HG02885 (cell line): ENCODE measurements around the gene SENP1.
A peak's percentile ranks its signal among the peaks of the same experiment; 100 is the strongest.
"Not testable (repeated sequence)": the region's sequence is repeated elsewhere in the genome, so short reads cannot be mapped to it uniquely, and the experiment has no call there.

ENCODE experiments used
- ATAC-seq: cut with Tn5 transposase; IDR thresholded peaks from one replicate; pipeline ENCODE4 v1.9.1; 2021; ENCODE audit warnings: mild to moderate bottlenecking; ENCODE audit not compliant: unreplicated experiment, poor library complexity

The SENP1 gene

GRCh38 chr12:48118284-48118871 lies 12.5 kb upstream of the SENP1 start:
- no peak for ATAC-seq

GRCh38 chr12:48115957-48116356 lies 10.1 kb upstream of the SENP1 start:
- no peak for ATAC-seq

- not testable (repeated sequence) for ATAC-seq
Measured at GRCh38 chr12:48111312-48111693, 5.4 kb upstream of the SENP1 start.

GRCh38 chr12:48110691-48111311 lies 4.9 kb upstream of the SENP1 start:
- no peak for ATAC-seq

- ATAC-seq: no peak
Measured at GRCh38 chr12:48109424-48109823, 3.5 kb upstream of the SENP1 start.

GRCh38 chr12:48106681-48107613 lies 1.1 kb upstream of the SENP1 start:
- no peak for ATAC-seq

GRCh38 chr12:48105321-48105866 lies 485 bp downstream of the SENP1 start:
- ATAC-seq: peak; percentile 26

GRCh38 chr12:48104531-48104930 lies 1.3 kb downstream of the SENP1 start:
- ATAC-seq: no peak

GRCh38 chr12:48092611-48093010 lies 13.3 kb downstream of the SENP1 start:
- no peak for ATAC-seq

- ATAC-seq: no peak
Measured at GRCh38 chr12:48086327-48086726, 19.6 kb downstream of the SENP1 start.

- no peak for ATAC-seq
Measured at GRCh38 chr12:48084841-48085460, 20.9 kb downstream of the SENP1 start.

GRCh38 chr12:48084066-48084465 lies 21.8 kb downstream of the SENP1 start:
- ATAC-seq: no peak

GRCh38 chr12:48080821-48081220 lies 25.1 kb downstream of the SENP1 start:
- ATAC-seq: no peak

- no peak for ATAC-seq
Measured at GRCh38 chr12:48080285-48080684, 25.6 kb downstream of the SENP1 start.

GRCh38 chr12:48078901-48079300 lies 27.0 kb downstream of the SENP1 start:
- no peak for ATAC-seq

- ATAC-seq: no peak
Measured at GRCh38 chr12:48077111-48077510, 28.8 kb downstream of the SENP1 start.

GRCh38 chr12:48075832-48076231 lies 30.0 kb downstream of the SENP1 start:
- ATAC-seq: no peak

- no peak for ATAC-seq
Measured at GRCh38 chr12:48074266-48074665, 31.6 kb downstream of the SENP1 start.

- no peak for ATAC-seq
Measured at GRCh38 chr12:48072266-48072665, 33.6 kb downstream of the SENP1 start.

GRCh38 chr12:48071808-48072207 lies 34.1 kb downstream of the SENP1 start:
- ATAC-seq: no peak

- ATAC-seq: no peak
Measured at GRCh38 chr12:48070731-48071130, 35.1 kb downstream of the SENP1 start.
